H1 (cell line): Measurements from ENCODE around the gene UBQLN4. TPM values are rescaled to one million over a fixed set of nuclear protein-coding genes. Genes with fewer than 3 reads are reported as not detected.

Experiments used
- CTCF ChIA-PET: fragments of 300-600 bp; sonication (Branson Sonifier 250); formaldehyde crosslinking; loops from one replicate; lab custom pipeline; 2021; ENCODE audit not compliant: partially characterized antibody; lab: Charles Lee
- POLR2A ChIA-PET: fragments of 300-600 bp; sonication (Branson Sonifier 250); formaldehyde crosslinking; loops from one replicate; lab custom pipeline; 2021; ENCODE audit warnings: inconsistent platforms; ENCODE audit not compliant: partially characterized antibody; lab: Charles Lee
- DNase-seq, 2 experiments: peaks; one replicate each; pipeline versions ENCODE4 v3.0.0 to v3.0.0-alpha.2; 2010 to 2022; ENCODE audit warnings: low spot score in 2 of 2, low read depth in 1 of 2, mixed read lengths in 1 of 2
- FAIRE-seq: peaks from 2 replicates; lab custom pipeline; 2011; peaks lifted over from hg19 to GRCh38; lab: Jason Lieb, UNC
- H2AFZ ChIP-seq: 2 replicates; pipeline ENCODE4 v1.8.1; 2012; ENCODE audit warnings: low read length, inconsistent platforms
- H2AK5ac ChIP-seq: 2 replicates; pipeline ENCODE4 v1.6.1; 2013; ENCODE audit warnings: low read depth, low read length
- H2BK120ac ChIP-seq: replicated peaks from 2 replicates; pipeline ENCODE3; 2013; ENCODE audit warnings: low read depth, low read length, inconsistent platforms
- H2BK12ac ChIP-seq: 2 replicates; pipeline ENCODE4 v1.6.1; 2013; ENCODE audit warnings: low read depth, low read length
- H2BK15ac ChIP-seq: 2 replicates; pipeline ENCODE4 v1.6.1; 2013; ENCODE audit warnings: low read length
- H2BK20ac ChIP-seq: 2 replicates; pipeline ENCODE4 v1.6.1; 2013; ENCODE audit warnings: low read length
- H2BK5ac ChIP-seq: 2 replicates; pipeline ENCODE4 v1.6.1; 2013; ENCODE audit warnings: low read depth, low read length
- H3K14ac ChIP-seq: 2 replicates; pipeline ENCODE4 v1.6.1; 2013; ENCODE audit warnings: inconsistent platforms; ENCODE audit not compliant: insufficient read length
- H3K18ac ChIP-seq: 2 replicates; pipeline ENCODE4 v1.6.1; 2013; ENCODE audit warnings: low read length; ENCODE audit errors: extremely low read depth
- H3K23ac ChIP-seq: 2 replicates; pipeline ENCODE4 v1.6.1; 2013; ENCODE audit warnings: inconsistent platforms; ENCODE audit not compliant: insufficient read length
- H3K23me2 ChIP-seq: 2 replicates; pipeline ENCODE4 v1.6.1; 2013; ENCODE audit warnings: low read depth, low read length
- H3K27ac ChIP-seq: 2 replicates; pipeline ENCODE4 v1.6.1; 2011; ENCODE audit warnings: low read depth, low read length, inconsistent platforms
- H3K27me3 ChIP-seq, 4 experiments: replicated peaks in 1 of 4; 1 replicate in 1 of 4; 2 replicates in 3 of 4; pipeline versions ENCODE4 v1.6.1 to v1.8.1; 2011 to 2013; ENCODE audit warnings: low read length in 3 of 4, mild to moderate bottlenecking in 3 of 4, inconsistent platforms in 2 of 4, mixed read lengths in 2 of 4, moderate library complexity in 1 of 4; ENCODE audit not compliant: control insufficient read depth in 3 of 4, insufficient read depth in 3 of 4; ENCODE audit errors: extremely low read depth in 1 of 4
- H3K36me3 ChIP-seq, 4 experiments: 2 replicates each; pipeline versions ENCODE4 v1.6.1 to v1.8.1; 2011 to 2013; ENCODE audit warnings: mild to moderate bottlenecking in 4 of 4, low read length in 3 of 4, moderate library complexity in 2 of 4, control low read depth in 1 of 4, inconsistent platforms in 1 of 4; ENCODE audit not compliant: insufficient read depth in 4 of 4, control insufficient read depth in 2 of 4
- H3K4ac ChIP-seq: replicated peaks from 2 replicates; pipeline ENCODE3; 2013; ENCODE audit warnings: low read length, low read depth, mixed read lengths, inconsistent platforms; ENCODE audit not compliant: insufficient read length
- H3K4me1 ChIP-seq, 4 experiments: replicated peaks in 1 of 4; 1 replicate in 1 of 4; 2 replicates in 3 of 4; pipeline versions ENCODE4 v1.6.1 to v1.8.1; 2011 to 2013; ENCODE audit warnings: low read length in 3 of 4, inconsistent platforms in 2 of 4, mixed read lengths in 1 of 4; ENCODE audit not compliant: insufficient read depth in 4 of 4, control insufficient read depth in 3 of 4
- H3K4me2 ChIP-seq, 2 experiments: 2 replicates each; pipeline versions ENCODE4 v1.6.1 to v1.8.1; 2011 to 2013; ENCODE audit warnings: low read depth in 2 of 2, low read length in 2 of 2, control low read depth in 1 of 2, inconsistent platforms in 1 of 2, mild to moderate bottlenecking in 1 of 2; ENCODE audit not compliant: insufficient read depth in 1 of 2
- H3K4me3 ChIP-seq, 4 experiments: fragments of 200-600, 300-600 bp in 1 of 4; sonication (generic), shearing (Covaris generic), sonication (Bioruptor Twin) in 1 of 4; 2 replicates each; pipeline versions ENCODE4 v1.5.1 to v1.8.1; 2011 to 2016; ENCODE audit warnings: low read length in 4 of 4, low read depth in 3 of 4, control low read depth in 2 of 4, inconsistent platforms in 2 of 4, mild to moderate bottlenecking in 2 of 4, mixed read lengths in 1 of 4, moderate library complexity in 1 of 4; ENCODE audit not compliant: insufficient read depth in 2 of 4; ENCODE audit errors: extremely low read depth in 1 of 4
- H3K56ac ChIP-seq: replicated peaks from 2 replicates; pipeline ENCODE3; 2013; ENCODE audit warnings: low read depth, mild to moderate bottlenecking, mixed read lengths, low read length, inconsistent platforms; ENCODE audit not compliant: insufficient read length
- H3K79me1 ChIP-seq: 2 replicates; pipeline ENCODE4 v1.6.1; 2013; ENCODE audit warnings: low read depth, low read length, control low read depth
- H3K79me2 ChIP-seq, 2 experiments: 2 replicates each; pipeline versions ENCODE4 v1.6.1 to v1.8.1; 2012 to 2013; ENCODE audit warnings: low read length in 2 of 2, mild to moderate bottlenecking in 2 of 2, inconsistent platforms in 1 of 2; ENCODE audit not compliant: insufficient read depth in 2 of 2, control insufficient read depth in 1 of 2
- H3K9ac ChIP-seq, 4 experiments: replicated peaks in 1 of 4; 1 replicate in 1 of 4; 2 replicates in 3 of 4; pipeline versions ENCODE4 v1.6.1 to v1.8.1; 2011 to 2013; ENCODE audit warnings: low read depth in 3 of 4, low read length in 3 of 4, control low read depth in 2 of 4, mild to moderate bottlenecking in 2 of 4, moderate library complexity in 2 of 4, inconsistent platforms in 1 of 4; ENCODE audit errors: extremely low read depth in 1 of 4
- H3K9me3 ChIP-seq, 2 experiments: 2 replicates each; pipeline versions ENCODE4 v1.6.1 to v1.8.1; 2012 to 2013; ENCODE audit warnings: mild to moderate bottlenecking in 2 of 2, moderate library complexity in 2 of 2, control low read depth in 1 of 2, inconsistent platforms in 1 of 2, low read depth in 1 of 2, low read length in 1 of 2, mixed read lengths in 1 of 2; ENCODE audit not compliant: insufficient read depth in 2 of 2
- H4K20me1 ChIP-seq, 2 experiments: replicated peaks in 1 of 2; 2 replicates each; pipeline versions ENCODE3 to v1.8.1; 2011 to 2013; ENCODE audit warnings: inconsistent platforms in 2 of 2, low read length in 2 of 2, mild to moderate bottlenecking in 1 of 2; ENCODE audit not compliant: insufficient read depth in 2 of 2, control insufficient read depth in 1 of 2
- H4K5ac ChIP-seq: 2 replicates; pipeline ENCODE4 v1.6.1; 2013; ENCODE audit warnings: low read length, low read depth, mixed read lengths, inconsistent platforms; ENCODE audit not compliant: insufficient read length
- H4K8ac ChIP-seq: 2 replicates; pipeline ENCODE4 v1.8.0; 2013; ENCODE audit warnings: mild to moderate bottlenecking, moderate library complexity, low read length, inconsistent platforms; ENCODE audit not compliant: insufficient read depth; ENCODE audit errors: extremely low read depth
- H4K91ac ChIP-seq: replicated peaks from 2 replicates; pipeline ENCODE3; 2013; ENCODE audit warnings: low read length, mixed read lengths, inconsistent platforms; ENCODE audit not compliant: insufficient read length
- ASH2L ChIP-seq: fragments of 200-600, 300-600 bp; sonication (generic); IDR thresholded peaks from one replicate; pipeline ENCODE4 v1.7.1; 2017; ENCODE audit warnings: low read length
- CTCF ChIP-seq, 3 experiments: IDR thresholded peaks; 1 replicate in 2 of 3; 2 replicates in 1 of 3; pipeline versions ENCODE4 v1.5.1 to v1.6.1; 2011; ENCODE audit warnings: low read length in 3 of 3, mild to moderate bottlenecking in 3 of 3, inconsistent platforms in 2 of 3, low read depth in 1 of 3, moderate library complexity in 1 of 3; ENCODE audit not compliant: insufficient read depth in 1 of 3; ENCODE audit errors: control extremely low read depth in 1 of 3
- E2F6 ChIP-seq: IDR thresholded peaks from 2 replicates; pipeline ENCODE4 v1.6.1; 2012; ENCODE audit warnings: inconsistent platforms
- EP300 ChIP-seq, 2 experiments: IDR thresholded peaks; 1 replicate in 1 of 2; 2 replicates in 1 of 2; pipeline ENCODE4 v1.6.1; 2011 to 2012; ENCODE audit warnings: low read depth in 2 of 2, low read length in 2 of 2, mild to moderate bottlenecking in 2 of 2, borderline replicate concordance in 1 of 2, inconsistent platforms in 1 of 2, moderate library complexity in 1 of 2
- KDM5A ChIP-seq: fragments of 200-600 bp; IDR thresholded peaks from 2 replicates; pipeline ENCODE4 v1.7.1; 2012; ENCODE audit warnings: mild to moderate bottlenecking, low read length, inconsistent platforms, mixed read lengths
- NRF1 ChIP-seq: IDR thresholded peaks from 2 replicates; pipeline ENCODE4 v1.6.1; 2011; ENCODE audit warnings: mild to moderate bottlenecking, low read depth, low read length, improper control_type of control experiment
- SIN3A ChIP-seq, 2 experiments: IDR thresholded peaks in 1 of 2; conservative IDR thresholded peaks in 1 of 2; 2 replicates each; pipeline ENCODE4 v1.6.1; 2011 to 2012; ENCODE audit warnings: low read length in 2 of 2, improper control_type of control experiment in 1 of 2, low read depth in 1 of 2, mild to moderate bottlenecking in 1 of 2
- TCF12 ChIP-seq: IDR thresholded peaks from 2 replicates; pipeline ENCODE4 v1.6.1; 2011; ENCODE audit warnings: low read depth, mild to moderate bottlenecking, low read length
- TEAD4 ChIP-seq: IDR thresholded peaks from 2 replicates; pipeline ENCODE4 v1.6.1; 2012; ENCODE audit warnings: low read depth, low read length, inconsistent platforms, mixed read lengths
- ZNF274 ChIP-seq: IDR thresholded peaks from 2 replicates; pipeline ENCODE4 v1.7.0; 2012; ENCODE audit warnings: low read length, borderline replicate concordance; ENCODE audit errors: extremely low read depth
- WGBS, 2 experiments: shearing (Covaris generic) in 1 of 2; methylation state at CpG; one replicate each; pipeline versions ENCODE4 v1.1.6 to v1.1.7; 2013 to 2015; ENCODE audit warnings: low lambda C conversion rate in 2 of 2, mixed read lengths in 2 of 2, inconsistent platforms in 1 of 2, low coverage in 1 of 2, missing lambda C conversion rate in 1 of 2; ENCODE audit not compliant: insufficient replicate concordance in 2 of 2, insufficient coverage in 1 of 2, insufficient read length in 1 of 2; ENCODE audit errors: extremely low coverage in 1 of 2, missing lambda C conversion rate in 1 of 2; 5-methylcytosine and 5-hydroxymethylcytosine counted together
- polyA plus RNA-seq, 7 experiments: library from polyadenylated mRNA; depleted of rRNA in 3 of 7; stranded (reverse) in 5 of 7; unstranded in 2 of 7; fragments of >200 nt in 5 of 7; fragments of 200-250 nt in 2 of 7; gene quantifications; 1 replicate in 5 of 7; 2 replicates in 1 of 7; 4 replicates in 1 of 7; pipeline versions ENCODE4 v1.2.1 to v1.2.3, GENCODE V29; 2011 to 2013; ENCODE audit warnings: missing spikeins in 2 of 7, mixed read lengths in 2 of 7
- total RNA-seq: library from RNA; stranded (reverse); fragmentation: NEBNext Ultra II Directional; extraction: Animal tissue kit (Norgen Biotek cat#: 25700); gene quantifications from 2 replicates; pipeline ENCODE4 v1.2.1, GENCODE V29; 2021

The UBQLN4 gene
- total and polyA plus RNA-seq, 2 of the 8 experiments (the other 6 are each of a cell fraction or from before 2014, with no cell fraction given) = 37.7 to 52.0 TPM

- H3K79me2 ChIP-seq = no peaks in the 10 kb centered on the region
- no peak overlapping the region for H3K4me3 ChIP-seq
- WGBS, 2 experiments = 89% methylated on average over 3 of the region's 3 CpGs; no CpG with 5 or more reads in 1 of the 2 experiments
- TF ChIP-seq ZNF274 = no peak
- TF ChIP-seq NRF1 = no peak
- no peak for TF ChIP-seq E2F6
- no peak for TF ChIP-seq ASH2L
- TF ChIP-seq CTCF (IDR thresholded peaks at IDR 0.05; ENCODE audit: control extremely low read depth in 1 of 3, insufficient read depth in 1 of 3, low read depth in 1 of 3, low read length in 3 of 3) = no peak
- TF ChIP-seq KDM5A = no peak
- no peak for TF ChIP-seq TEAD4
- no peak for TF ChIP-seq EP300 (IDR thresholded peaks at IDR 0.05; ENCODE audit: borderline replicate concordance in 1 of 2, low read depth in 2 of 2, low read length in 2 of 2)
- TF ChIP-seq SIN3A (conservative IDR thresholded peaks at IDR 0.05 in 1 of 2, IDR thresholded peaks at IDR 0.05 in 1 of 2; ENCODE audit: low read depth in 1 of 2, low read length in 2 of 2) = no peak
- TF ChIP-seq TCF12 = no peak
Observed at GRCh38 chr1:156099282-156099681, 45.7 kb upstream of the UBQLN4 start.

More at GRCh38 chr1:156099282-156099681, 45.7 kb upstream of the UBQLN4 start:
- Histone ChIP-seq H2BK15ac (no peak overlapping the region), H2BK12ac (no peak overlapping the region), H3K9me3 (no peaks in the 10 kb centered on the region), H2AK5ac (no peak overlapping the region), H3K14ac (no peak overlapping the region), H4K20me1 (peaks cover 2 to 6% of the 10 kb centered on the region in 2 experiments), H4K91ac (no peak overlapping the region), H3K27me3 (no peaks in the 10 kb centered on the region; a peak in 1 of 7 replicates), H3K23ac (no peak overlapping the region), H3K27ac (no peak overlapping the region), H3K4me2 (no peak overlapping the region), H3K36me3 (no peaks in the 10 kb centered on the region), H2BK5ac (no peak overlapping the region), H2BK120ac (no peak overlapping the region), H3K18ac (no peak overlapping the region), H4K8ac (no peak overlapping the region), H4K5ac (no peak overlapping the region), H3K4me1 (peaks cover 2 to 24% (median 14%) of the 10 kb centered on the region in 4 experiments), H3K23me2 (no peaks in the 10 kb centered on the region), H3K79me1 (peaks cover under 1% of the 10 kb centered on the region; the same call in 1 of the 2 replicates), H3K4ac (no peak overlapping the region), H3K56ac (no peak overlapping the region), H3K9ac (no peak overlapping the region), H2AFZ (no peak overlapping the region), H2BK20ac (no peak overlapping the region)
- ChIA-PET POLR2A (interaction anchor here (1.1 to 29.6 kb wide), 4 partner anchors 7 to 114 kb away, joined by 3 to 763 read pairs (median 3); partner anchors contain the start of genes LMNA and PMF1), CTCF (interaction anchor here (0.7 to 29.5 kb wide), 11 partner anchors 12 to 126 kb away, joined by 3 to 1994 read pairs (median 5); partner anchors contain the start of genes LMNA, MEX3A and RAB25)
- no peak for DNase-seq
- no peak for FAIRE-seq
